ENCODE measurements around the gene PRR16.
A peak's percentile ranks its signal among the peaks of the same experiment; 100 is the strongest.
"Not testable (repeated sequence)": the region's sequence is repeated elsewhere in the genome, so short reads cannot be mapped to it uniquely, and the experiment has no call there.

Gene PRR16

DNA sequence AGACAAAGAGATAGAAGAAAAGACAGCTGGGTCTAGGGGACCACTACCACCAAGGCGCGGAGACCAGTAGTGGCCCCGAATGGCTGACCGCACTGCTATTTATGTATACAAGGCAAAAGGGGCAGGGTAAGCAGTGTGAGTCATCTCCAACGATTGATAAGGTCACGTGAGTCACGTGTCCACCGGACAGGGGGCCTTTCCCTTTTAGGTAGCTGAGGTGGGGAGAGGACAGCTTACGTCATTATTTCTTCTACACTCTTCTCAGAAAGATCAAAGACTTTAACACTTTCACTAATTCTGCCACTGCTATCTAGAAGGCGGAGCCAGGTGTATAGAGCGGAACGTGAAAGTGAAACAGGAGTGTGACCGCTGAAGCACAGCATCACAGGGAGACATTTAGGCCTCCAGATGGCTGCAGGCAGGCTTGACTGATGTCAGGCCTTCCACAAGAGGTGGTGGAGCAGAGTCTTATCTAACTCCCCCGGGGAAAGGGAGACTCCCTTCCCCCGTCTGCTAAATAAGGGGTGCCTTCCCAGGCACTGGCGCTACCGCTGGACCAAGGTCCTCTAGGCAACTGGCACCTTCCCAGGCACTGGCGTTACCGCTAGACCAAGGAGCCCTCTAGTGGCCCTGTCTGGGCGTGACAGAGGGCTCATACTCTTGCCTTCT, 6.1 kb upstream of the PRR16 start:
- CTCF ChIA-PET = interaction anchor here (0.7 to 1.6 kb wide), 2 partner anchors 12 to 1629 kb away, joined by 3 to 6 read pairs; no protein-coding TSS in a partner anchor
- no peak for DNase-seq (ENCODE audit: extremely low spot score)
- POLR2A ChIA-PET = interaction anchor here (0.9 kb wide), 1 partner anchor 11 kb away, joined by 3 read pairs; no protein-coding TSS in a partner anchor
- TF ChIP-seq TARDBP (IDR thresholded peaks at IDR 0.05) (no peak), NFRKB (IDR thresholded peaks at IDR 0.05) (no peak), SUZ12 (IDR thresholded peaks at IDR 0.05) (no peak), PKNOX1 (IDR thresholded peaks at IDR 0.05) (no peak), BHLHE40 (IDR thresholded peaks at IDR 0.05; ENCODE audit: borderline replicate concordance) (no peak), HDGF (IDR thresholded peaks at IDR 0.05; ENCODE audit: borderline replicate concordance) (no peak), ELF4 (IDR thresholded peaks at IDR 0.05) (no peak), ZNF384 (IDR thresholded peaks at IDR 0.05) (no peak)

DNA sequence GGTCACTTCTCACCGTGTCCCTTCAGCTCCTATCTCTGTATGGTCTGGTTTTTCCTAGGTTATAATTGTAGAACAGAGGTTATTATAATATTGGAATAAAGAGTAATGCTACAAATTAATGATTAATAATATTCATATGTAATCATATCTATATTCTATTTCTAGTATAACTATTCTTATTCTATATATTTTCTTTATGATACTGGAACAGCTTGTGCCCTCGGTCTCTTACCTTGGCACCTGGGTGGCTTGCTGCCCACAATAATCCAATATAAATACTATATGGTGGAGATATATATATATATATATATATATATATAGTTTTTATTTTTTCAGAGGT, 5.6 kb upstream of the PRR16 start:
- CTCF ChIA-PET; POLR2A ChIA-PET; DNase-seq (ENCODE audit: extremely low spot score): not testable (repeated sequence)

GRCh38 chr5:120461251-120461650, 2.8 kb upstream of the PRR16 start:
- DNase-seq (ENCODE audit: extremely low spot score) = no peak
- POLR2A ChIA-PET = no interaction called here
- TF ChIP-seq ARNT (IDR thresholded peaks at IDR 0.05) (no peak), TARDBP (IDR thresholded peaks at IDR 0.05) (no peak), PKNOX1 (IDR thresholded peaks at IDR 0.05) (no peak), ZNF384 (IDR thresholded peaks at IDR 0.05) (no peak), FOXA1 (IDR thresholded peaks at IDR 0.05) (no peak), SUZ12 (IDR thresholded peaks at IDR 0.05) (no peak), CTBP1 (IDR thresholded peaks at IDR 0.05; ENCODE audit: borderline replicate concordance) (no peak), L3MBTL2 (conservative IDR thresholded peaks at IDR 0.05) (no peak), NFRKB (IDR thresholded peaks at IDR 0.05) (no peak), FOXM1 (IDR thresholded peaks at IDR 0.05; ENCODE audit: borderline replicate concordance) (no peak)
- CTCF ChIA-PET = no interaction called here

DNA sequence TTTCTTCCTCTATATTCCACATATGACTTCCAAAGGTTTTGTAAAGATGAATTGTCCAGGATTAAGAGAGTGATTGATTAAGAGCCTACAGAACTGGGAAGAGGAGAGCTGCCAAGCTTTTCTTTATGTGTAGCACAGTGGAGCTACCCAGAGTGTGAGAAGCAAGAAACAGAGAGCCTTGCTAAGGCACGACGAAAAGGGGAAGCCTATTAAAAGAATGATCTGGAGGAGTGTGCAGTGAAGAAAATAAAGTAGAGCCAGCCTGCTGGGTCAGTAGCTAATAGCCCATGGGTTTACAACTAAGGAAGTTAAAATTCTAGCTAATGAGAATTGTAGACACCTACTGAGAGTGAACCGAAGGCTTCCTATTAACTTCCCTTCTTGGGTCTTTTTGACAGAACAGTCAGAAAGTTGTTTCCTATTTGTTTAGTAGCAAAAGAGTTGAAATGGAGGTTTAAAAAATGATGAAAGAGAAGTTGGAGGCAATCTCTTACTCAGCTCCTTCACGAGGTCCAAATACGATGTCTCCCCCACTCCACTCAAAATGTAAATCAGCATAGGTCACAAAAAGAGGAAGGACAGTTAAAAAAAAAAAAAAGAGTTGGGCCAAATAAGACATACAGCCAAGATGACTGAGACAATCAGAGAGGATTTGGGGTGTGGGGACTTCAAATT, 957 bp upstream of the PRR16 start:
- POLR2A ChIA-PET = interaction anchor here (0.8 kb wide), 1 partner anchor 9 kb away, joined by 3 read pairs; no protein-coding TSS in a partner anchor
- CTCF ChIA-PET = interaction anchor here (0.5 to 0.7 kb wide), 2 partner anchors 133 to 1380 kb away, joined by 3 read pairs; no protein-coding TSS in a partner anchor
- no peak for DNase-seq (ENCODE audit: extremely low spot score)
- no peak for TF ChIP-seq FOXA1 (IDR thresholded peaks at IDR 0.05)

- DNase-seq (ENCODE audit: extremely low spot score) = peak; percentile 31
- POLR2A ChIA-PET = interaction anchor here (0.6 kb wide), 1 partner anchor 18 kb away, joined by 3 read pairs; no protein-coding TSS in a partner anchor
Observed at GRCh38 chr5:120464627-120465435, 731 bp downstream of the PRR16 start.

DNA sequence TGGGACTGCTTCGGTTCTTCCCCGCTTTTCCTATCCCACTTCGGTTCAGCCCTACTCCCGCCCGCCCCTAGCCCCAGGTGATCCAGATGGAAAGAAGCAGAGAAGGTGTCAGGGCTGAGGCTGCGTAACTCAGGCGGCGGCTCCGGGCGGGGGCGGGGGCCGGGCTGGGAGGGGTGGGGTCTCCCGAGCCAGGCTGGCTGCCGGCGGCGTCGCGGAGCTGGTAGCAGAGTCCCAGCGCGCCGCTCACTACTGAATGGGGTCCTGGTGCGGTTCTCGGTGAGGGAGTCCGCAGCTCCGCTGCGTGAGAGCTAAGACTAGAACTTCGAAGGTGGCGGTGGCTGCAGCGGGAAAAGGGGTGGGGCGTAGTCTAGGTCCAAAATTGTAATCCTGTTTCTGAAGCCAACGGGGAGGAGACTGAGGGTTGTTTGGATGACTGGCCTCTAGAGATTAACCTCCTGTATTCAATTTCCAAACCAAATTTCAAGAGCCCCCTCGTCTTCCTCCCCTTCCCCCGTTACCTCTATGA, 1.4 kb downstream of the PRR16 start:
- POLR2A ChIA-PET = no interaction called here
- CTCF ChIA-PET = no interaction called here
- peak; percentile 40 for DNase-seq (ENCODE audit: extremely low spot score)
- TF ChIP-seq PKNOX1 (IDR thresholded peaks at IDR 0.05) (no peak), SUZ12 (IDR thresholded peaks at IDR 0.05) (no peak), ARNT (IDR thresholded peaks at IDR 0.05) (no peak)

More at GRCh38 chr5:120464627-120465435, 731 bp downstream of the PRR16 start:
- TF ChIP-seq LEF1 (IDR thresholded peaks at IDR 0.05; ENCODE audit: borderline replicate concordance) = no peak
- TF ChIP-seq ZNF384 (IDR thresholded peaks at IDR 0.05) = no peak
- TF ChIP-seq L3MBTL2 (conservative IDR thresholded peaks at IDR 0.05) = no peak; the same call in 1 of the 2 replicates
- TF ChIP-seq PKNOX1 (IDR thresholded peaks at IDR 0.05) = no peak
- no peak for TF ChIP-seq CTBP1 (IDR thresholded peaks at IDR 0.05; ENCODE audit: borderline replicate concordance)
- no peak for TF ChIP-seq ARNT (IDR thresholded peaks at IDR 0.05)
- TF ChIP-seq BHLHE40 (IDR thresholded peaks at IDR 0.05; ENCODE audit: borderline replicate concordance) = no peak
- CTCF ChIA-PET = interaction anchor here (0.6 kb wide), 1 partner anchor 1508 kb away, joined by 3 read pairs; no protein-coding TSS in a partner anchor

Data from HEK293T (cell line).